Coronary artery (tissue), 2 donors: ENCODE data around the gene ERVMER34-1.

Experiments used
- DNase-seq: peaks from one replicate; pipeline ENCODE4 v3.0.0-alpha.2; 2017; ENCODE audit warnings: low spot score
- H3K27ac ChIP-seq, 2 donors: fragments of 200-600 bp; sonication (generic); one replicate each; pipeline ENCODE4 v1.5.1; 2016 to 2019
- H3K4me3 ChIP-seq: fragments of 200-600 bp; sonication (generic); 2 replicates; pipeline ENCODE4 v1.5.1; 2016; ENCODE audit warnings: mild to moderate bottlenecking, moderate library complexity
- TF ChIP-seq, protein P1 (sequence below): fragments of 200-600 bp; sonication (generic); IDR thresholded peaks from one replicate; pipeline ENCODE4 v1.5.1; 2019; ENCODE audit warnings: antibody characterized with exemption

Gene ERVMER34-1

DNA sequence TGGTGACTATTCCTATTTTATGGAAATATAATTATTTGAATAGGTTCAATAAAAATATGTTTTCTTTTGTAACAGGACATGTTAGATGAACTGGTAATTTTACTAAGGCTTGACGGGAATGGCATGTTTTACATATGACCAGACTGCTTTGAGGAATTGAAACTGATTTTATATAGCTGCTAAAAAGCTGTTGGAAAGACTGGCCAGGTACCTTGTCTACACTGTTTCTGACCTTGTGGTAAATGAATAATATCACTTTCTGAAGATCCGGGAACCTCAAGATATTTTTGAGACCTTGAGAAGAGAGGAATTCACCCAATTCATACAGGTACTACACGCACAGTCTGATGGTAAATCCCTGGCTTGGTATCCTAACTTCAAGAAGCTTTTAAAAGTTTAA is 50.0 kb downstream of the ERVMER34-1 start:
- TF ChIP-seq, protein P1, sequence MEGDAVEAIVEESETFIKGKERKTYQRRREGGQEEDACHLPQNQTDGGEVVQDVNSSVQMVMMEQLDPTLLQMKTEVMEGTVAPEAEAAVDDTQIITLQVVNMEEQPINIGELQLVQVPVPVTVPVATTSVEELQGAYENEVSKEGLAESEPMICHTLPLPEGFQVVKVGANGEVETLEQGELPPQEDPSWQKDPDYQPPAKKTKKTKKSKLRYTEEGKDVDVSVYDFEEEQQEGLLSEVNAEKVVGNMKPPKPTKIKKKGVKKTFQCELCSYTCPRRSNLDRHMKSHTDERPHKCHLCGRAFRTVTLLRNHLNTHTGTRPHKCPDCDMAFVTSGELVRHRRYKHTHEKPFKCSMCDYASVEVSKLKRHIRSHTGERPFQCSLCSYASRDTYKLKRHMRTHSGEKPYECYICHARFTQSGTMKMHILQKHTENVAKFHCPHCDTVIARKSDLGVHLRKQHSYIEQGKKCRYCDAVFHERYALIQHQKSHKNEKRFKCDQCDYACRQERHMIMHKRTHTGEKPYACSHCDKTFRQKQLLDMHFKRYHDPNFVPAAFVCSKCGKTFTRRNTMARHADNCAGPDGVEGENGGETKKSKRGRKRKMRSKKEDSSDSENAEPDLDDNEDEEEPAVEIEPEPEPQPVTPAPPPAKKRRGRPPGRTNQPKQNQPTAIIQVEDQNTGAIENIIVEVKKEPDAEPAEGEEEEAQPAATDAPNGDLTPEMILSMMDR = no peak
- H3K4me3 ChIP-seq = no peak overlapping the region
- DNase-seq = no peak
- H3K27ac ChIP-seq = no peak overlapping the region

DNA sequence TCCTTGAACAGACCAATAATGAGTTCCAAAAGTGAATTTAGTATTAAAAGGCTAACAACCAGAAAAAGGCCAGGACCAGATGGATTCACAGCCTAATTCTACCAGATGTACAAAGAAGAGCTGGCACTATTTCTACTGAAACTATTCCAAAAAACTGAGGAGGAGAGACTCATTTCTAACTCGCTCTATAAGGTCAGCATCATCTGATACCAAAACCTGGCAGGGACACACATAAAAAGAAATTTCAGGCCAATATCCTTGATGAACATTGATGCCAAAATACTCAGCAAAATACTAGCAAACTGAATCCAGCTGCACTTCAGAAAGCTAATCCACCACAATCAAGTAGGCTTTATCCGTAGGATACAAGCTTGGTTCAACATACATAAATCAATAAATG is 56.3 kb downstream of the ERVMER34-1 start:
- Histone ChIP-seq H3K4me3 (no peak overlapping the region), H3K27ac (no peak overlapping the region)
- no peak for DNase-seq
- TF ChIP-seq, protein P1 = no peak

DNA sequence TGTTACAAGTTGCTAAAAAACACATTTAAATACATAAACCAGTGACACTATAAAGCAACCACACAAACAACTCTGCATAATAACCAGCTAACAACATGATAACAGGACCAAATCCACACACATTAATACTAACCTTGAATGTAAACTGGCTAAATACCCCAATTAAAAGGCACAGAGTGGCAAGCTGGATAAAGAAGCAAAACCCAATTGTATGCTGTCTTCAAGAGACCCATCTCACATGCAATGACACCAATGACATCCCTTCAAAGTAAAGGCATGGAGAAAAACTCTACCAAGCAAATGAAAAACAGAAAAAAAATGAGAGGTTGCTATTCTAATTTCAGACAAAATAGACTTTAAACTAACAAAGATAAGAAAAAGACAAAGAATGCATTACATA is 57.7 kb downstream of the ERVMER34-1 start:
- no peak overlapping the region for H3K4me3 ChIP-seq
- no peak for DNase-seq

More for the DNA sequence above, 57.7 kb downstream of the ERVMER34-1 start:
- no peak overlapping the region for H3K27ac ChIP-seq
- TF ChIP-seq, protein P1 = no peak
